ENCODE data around the gene C1orf174.

GRCh38 chr1:3922201-3922725, 22.2 kb upstream of the C1orf174 start:
- TF ChIP-seq POLR2AphosphoS5 (IDR thresholded peaks at IDR 0.05; ENCODE audit: low read depth, low read length) (no peak), TAF1 (IDR thresholded peaks at IDR 0.05; ENCODE audit: borderline replicate concordance, low read depth, low read length) (no peak), POLR2A (IDR thresholded peaks at IDR 0.05; ENCODE audit: low read depth, low read length) (no peak)
